SK-N-SH treated with all-trans-retinoic acid at 6 μM for 48 hours (cell line): ENCODE data around the gene HP1BP3.

Source experiments
- BACH2 ChIP-seq: fragments of 250-450 bp; sonication (Bioruptor Pico); IDR thresholded peaks from 2 replicates; pipeline ENCODE4 v1.9.0; 2021; ENCODE audit warnings: mild to moderate bottlenecking, borderline replicate concordance
- CREB5 ChIP-seq: fragments of 250-450 bp; sonication (Bioruptor Pico); IDR thresholded peaks from 2 replicates; pipeline ENCODE4 v1.5.1; 2020; ENCODE audit warnings: low read depth, mild to moderate bottlenecking, moderate library complexity
- PATZ1 ChIP-seq: fragments of 250-450 bp; sonication (Bioruptor Pico); IDR thresholded peaks from 2 replicates; pipeline ENCODE4 v1.8.0; 2020; ENCODE audit warnings: mild to moderate bottlenecking, moderate library complexity, borderline replicate concordance
- RARB ChIP-seq: fragments of 250-450 bp; sonication (Bioruptor Pico); IDR thresholded peaks from 2 replicates; pipeline ENCODE4 v1.8.0; 2021; ENCODE audit warnings: mild to moderate bottlenecking, moderate library complexity
- TOX ChIP-seq: fragments of 250-450 bp; sonication (Bioruptor Pico); IDR thresholded peaks from 2 replicates; pipeline ENCODE4 v1.8.0; 2021; ENCODE audit warnings: mild to moderate bottlenecking, moderate library complexity, borderline replicate concordance
- ZFP3 ChIP-seq: fragments of 250-450 bp; sonication (Bioruptor Pico); IDR thresholded peaks from 2 replicates; pipeline ENCODE4 v1.5.0; 2020; ENCODE audit warnings: mild to moderate bottlenecking, moderate library complexity
- ZFP30 ChIP-seq: fragments of 450-650 bp; formaldehyde crosslinking; IDR thresholded peaks from 2 replicates; pipeline ENCODE4 v1.5.0; 2022; ENCODE audit warnings: mild to moderate bottlenecking, moderate library complexity

GRCh38 chr1:20720631-20721091 lies 66.4 kb downstream of the HP1BP3 start:
- no peak for TF ChIP-seq BACH2 (CRISPR knock-in tag)
- TF ChIP-seq CREB5 (CRISPR knock-in tag), result no peak
- no peak for TF ChIP-seq ZFP30 (CRISPR knock-in tag)
- TF ChIP-seq TOX (CRISPR knock-in tag), result no peak
- no peak for TF ChIP-seq RARB (CRISPR knock-in tag)
- TF ChIP-seq PATZ1 (CRISPR knock-in tag), result no peak
- no peak for TF ChIP-seq ZFP3 (CRISPR knock-in tag)
